ENCODE measurements around the gene MTA1. TPM values are rescaled to one million over a fixed set of nuclear protein-coding genes. Genes with fewer than 3 reads are reported as not detected.

The MTA1 gene
- total RNA-seq, 2 experiments from 2014 or later: 103 to 217 TPM

GRCh38 chr14:105490572-105491365 lies 71.1 kb downstream of the MTA1 start, which contains the start of gene TEDC1:
Gene TEDC1, plus strand, starts transcription at chr14:105491246. Its CDS starts 130 bp downstream, at chr14:105491376.
- peak; percentile 100 for DNase-seq (ENCODE audit: low spot score)
- no TSS peak for BruUV-seq (replicated peaks)
- Histone ChIP-seq H3K79me2 (ENCODE audit: insufficient read depth, low read depth, low read length) (0 out of 2 replicates have a peak, but pooled peaks cover 6% of the 10 kb centered on the region), H3K4me3 (ENCODE audit: low read depth, low read length, poor library complexity, severe bottlenecking) (peak within 1 kb of the TSS; percentile 96), H2AFZ (ENCODE audit: low read length) (peak within 1 kb of the TSS; percentile 68), H3K27ac (ENCODE audit: low read depth, low read length, poor library complexity, severe bottlenecking) (peak within 1 kb of the TSS; percentile 80), H4K20me1 (ENCODE audit: insufficient read depth, low read length) (peaks cover 4% of the 10 kb centered on the region; the same call in 1 of the 2 replicates), H3K9me2 (ENCODE audit: insufficient read depth, low read length) (no peaks in the 10 kb centered on the region), H3K9me3 (ENCODE audit: low read length) (no peaks in the 10 kb centered on the region), H3K36me3 (ENCODE audit: insufficient read depth, low read length) (peaks cover 11% of the 10 kb centered on the region; the same call in 1 of the 2 replicates), H3K4me2 (ENCODE audit: low read length) (peak within 1 kb of the TSS; percentile 87), H3K4me1 (ENCODE audit: insufficient read depth, low read length, poor library complexity, severe bottlenecking) (peaks cover 37% of the 10 kb centered on the region)
- TF ChIP-seq EZH2phosphoT487 (IDR thresholded peaks at IDR 0.05; ENCODE audit: borderline replicate concordance, low read depth, low read length): no peak
- TF ChIP-seq, protein P1, sequence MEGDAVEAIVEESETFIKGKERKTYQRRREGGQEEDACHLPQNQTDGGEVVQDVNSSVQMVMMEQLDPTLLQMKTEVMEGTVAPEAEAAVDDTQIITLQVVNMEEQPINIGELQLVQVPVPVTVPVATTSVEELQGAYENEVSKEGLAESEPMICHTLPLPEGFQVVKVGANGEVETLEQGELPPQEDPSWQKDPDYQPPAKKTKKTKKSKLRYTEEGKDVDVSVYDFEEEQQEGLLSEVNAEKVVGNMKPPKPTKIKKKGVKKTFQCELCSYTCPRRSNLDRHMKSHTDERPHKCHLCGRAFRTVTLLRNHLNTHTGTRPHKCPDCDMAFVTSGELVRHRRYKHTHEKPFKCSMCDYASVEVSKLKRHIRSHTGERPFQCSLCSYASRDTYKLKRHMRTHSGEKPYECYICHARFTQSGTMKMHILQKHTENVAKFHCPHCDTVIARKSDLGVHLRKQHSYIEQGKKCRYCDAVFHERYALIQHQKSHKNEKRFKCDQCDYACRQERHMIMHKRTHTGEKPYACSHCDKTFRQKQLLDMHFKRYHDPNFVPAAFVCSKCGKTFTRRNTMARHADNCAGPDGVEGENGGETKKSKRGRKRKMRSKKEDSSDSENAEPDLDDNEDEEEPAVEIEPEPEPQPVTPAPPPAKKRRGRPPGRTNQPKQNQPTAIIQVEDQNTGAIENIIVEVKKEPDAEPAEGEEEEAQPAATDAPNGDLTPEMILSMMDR (conservative IDR thresholded peaks at IDR 0.05; ENCODE audit: low read length): peak; percentile 68
- intact Hi-C loops (cut with micrococcal nuclease; ENCODE audit: unreplicated experiment): loop anchor here (1.0 to 2.0 kb wide), 3 partner anchors 42 to 119 kb away; partner anchors contain the start of gene TEX22
- ChIA-PET POLR2A (no interaction called here), CTCF (ENCODE audit: unreplicated experiment) (interaction anchor here (0.9 to 1.0 kb wide), 2 partner anchors 10 kb away, joined by 5 to 6 read pairs; no protein-coding TSS in a partner anchor)

GRCh38 chr14:105491366-105491973 lies 71.8 kb downstream of the MTA1 start:
- H3K4me2 ChIP-seq (ENCODE audit: low read length): peak overlapping the region; percentile 70
- peaks cover 11% of the 10 kb centered on the region; the same call in 1 of the 2 replicates for H3K36me3 ChIP-seq (ENCODE audit: insufficient read depth, low read length)
- peaks cover 34% of the 10 kb centered on the region for H3K4me1 ChIP-seq (ENCODE audit: insufficient read depth, low read length, poor library complexity, severe bottlenecking)
- intact Hi-C loops (cut with micrococcal nuclease; ENCODE audit: unreplicated experiment): loop anchor here (1.0 to 2.0 kb wide), 2 partner anchors 41 to 93 kb away; partner anchors contain the start of gene TEX22
- ChIA-PET CTCF (ENCODE audit: unreplicated experiment) (interaction anchor here (0.7 to 0.9 kb wide), 6 partner anchors 10 to 102 kb away, joined by 3 to 21 read pairs (median 8); no protein-coding TSS in a partner anchor), POLR2A (no interaction called here)
- H3K4me3 ChIP-seq (ENCODE audit: low read depth, low read length, poor library complexity, severe bottlenecking): peak overlapping the region; percentile 96
- H3K27ac ChIP-seq (ENCODE audit: low read depth, low read length, poor library complexity, severe bottlenecking): peak overlapping the region; percentile 80
- H3K9me3 ChIP-seq (ENCODE audit: low read length): no peaks in the 10 kb centered on the region
- H2AFZ ChIP-seq (ENCODE audit: low read length): no peak overlapping the region
- peaks cover 4% of the 10 kb centered on the region; the same call in 1 of the 2 replicates for H4K20me1 ChIP-seq (ENCODE audit: insufficient read depth, low read length)
- BruUV-seq (replicated peaks): TSS peak; percentile 75
- TF ChIP-seq, protein P1 (conservative IDR thresholded peaks at IDR 0.05; ENCODE audit: low read length): no peak
- no peak for TF ChIP-seq EZH2phosphoT487 (IDR thresholded peaks at IDR 0.05; ENCODE audit: borderline replicate concordance, low read depth, low read length)
- DNase-seq (ENCODE audit: low spot score): peak; percentile 85
- H3K9me2 ChIP-seq (ENCODE audit: insufficient read depth, low read length): no peaks in the 10 kb centered on the region
- H3K79me2 ChIP-seq (ENCODE audit: insufficient read depth, low read depth, low read length): 0 out of 2 replicates have a peak, but pooled peaks cover 6% of the 10 kb centered on the region

Measured in OCI-LY7 (cell line).